K562 treated with DMSO at 1 percent for 4 hours (cell line): Measurements from ENCODE around the gene TMEM231. TPM values are rescaled to one million over a fixed set of nuclear protein-coding genes. Genes with fewer than 3 reads are reported as not detected.

ENCODE experiments used
- total RNA-seq: library from RNA; unstranded; fragments of 300-600 nt; gene quantifications from 2 replicates; pipeline ENCODE4 v1.2.3, GENCODE V29; 2022; ENCODE audit not compliant: insufficient read depth

The TMEM231 gene, protein sequence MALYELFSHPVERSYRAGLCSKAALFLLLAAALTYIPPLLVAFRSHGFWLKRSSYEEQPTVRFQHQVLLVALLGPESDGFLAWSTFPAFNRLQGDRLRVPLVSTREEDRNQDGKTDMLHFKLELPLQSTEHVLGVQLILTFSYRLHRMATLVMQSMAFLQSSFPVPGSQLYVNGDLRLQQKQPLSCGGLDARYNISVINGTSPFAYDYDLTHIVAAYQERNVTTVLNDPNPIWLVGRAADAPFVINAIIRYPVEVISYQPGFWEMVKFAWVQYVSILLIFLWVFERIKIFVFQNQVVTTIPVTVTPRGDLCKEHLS
- total RNA-seq = 4.6 and 8.3 TPM in 2 replicates

DNA sequence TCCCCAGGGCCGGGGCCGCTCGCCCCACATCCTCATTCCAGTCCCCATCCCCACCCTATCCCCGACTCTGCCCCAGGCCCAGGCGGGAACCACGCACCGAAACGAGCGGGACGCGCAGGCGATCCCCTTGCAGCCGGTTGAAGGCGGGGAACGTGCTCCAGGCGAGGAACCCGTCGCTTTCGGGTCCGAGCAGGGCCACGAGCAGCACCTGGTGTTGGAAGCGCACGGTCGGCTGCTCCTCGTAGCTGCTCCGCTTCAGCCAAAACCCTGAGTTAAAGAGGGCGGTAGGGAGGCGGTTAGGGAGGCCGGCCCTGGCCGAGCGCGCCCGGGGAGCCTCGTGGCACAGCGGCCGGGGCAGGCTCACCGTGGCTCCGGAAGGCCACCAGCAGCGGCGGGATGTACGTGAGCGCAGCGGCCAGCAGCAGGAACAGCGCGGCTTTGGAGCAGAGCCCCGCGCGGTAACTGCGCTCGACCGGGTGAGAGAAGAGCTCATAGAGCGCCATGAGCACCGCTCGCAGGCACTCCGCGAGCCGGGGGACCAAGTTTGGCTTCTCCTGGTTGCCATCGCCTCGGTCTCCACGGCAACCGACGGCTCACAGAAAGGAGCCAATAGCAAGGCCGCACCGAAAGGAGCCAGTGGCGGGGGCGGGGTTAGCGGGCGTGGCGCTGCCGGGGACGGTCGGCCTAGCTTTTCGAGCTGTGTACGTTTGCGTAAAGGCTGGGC is at the start of gene TMEM231:
TMEM231 (minus strand) TSS at position 546 of the 724 bp plus-strand sequence; CDS start at position 503, 43 bp downstream.

DNA sequence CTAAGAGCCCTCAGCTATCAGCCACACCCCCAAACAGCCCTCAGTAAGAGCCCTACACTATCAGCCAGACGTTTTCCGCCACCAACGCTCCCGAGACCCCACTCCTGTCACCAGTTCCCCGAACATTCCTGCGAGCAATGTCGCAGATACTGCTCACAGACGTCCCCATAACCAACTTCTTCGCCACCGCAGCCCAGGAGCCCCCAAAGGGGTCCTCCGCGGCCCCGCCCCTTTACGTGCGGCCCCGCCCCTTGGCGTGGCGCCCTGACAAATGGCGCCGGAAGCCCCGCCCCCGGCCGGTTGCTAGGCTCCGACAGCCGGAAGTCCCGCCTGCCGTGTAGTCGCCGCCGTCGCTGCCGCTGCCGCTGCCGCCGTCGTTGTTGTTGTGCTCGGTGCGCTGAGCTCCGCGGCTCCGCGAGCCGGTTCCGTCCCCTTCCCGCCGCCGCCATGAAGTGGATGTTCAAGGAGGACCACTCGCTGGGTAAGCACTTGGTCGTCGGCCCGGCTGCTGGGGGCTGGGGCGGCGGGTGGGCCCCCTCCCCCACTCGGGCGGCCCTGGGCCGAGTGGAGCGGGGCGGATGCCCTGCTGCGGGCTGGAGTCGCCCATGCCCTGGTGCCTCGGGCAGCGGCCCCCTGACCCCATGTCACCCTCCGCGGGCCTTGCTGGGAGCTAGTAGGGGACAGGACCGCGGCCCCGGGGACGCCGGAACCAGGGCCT is 10.1 kb upstream of the TMEM231 start, which contains the start of gene GABARAPL2:
GABARAPL2 (plus strand) TSS at position 340 of the 718 bp plus-strand sequence; CDS start at position 448, 108 bp downstream.

DNA sequence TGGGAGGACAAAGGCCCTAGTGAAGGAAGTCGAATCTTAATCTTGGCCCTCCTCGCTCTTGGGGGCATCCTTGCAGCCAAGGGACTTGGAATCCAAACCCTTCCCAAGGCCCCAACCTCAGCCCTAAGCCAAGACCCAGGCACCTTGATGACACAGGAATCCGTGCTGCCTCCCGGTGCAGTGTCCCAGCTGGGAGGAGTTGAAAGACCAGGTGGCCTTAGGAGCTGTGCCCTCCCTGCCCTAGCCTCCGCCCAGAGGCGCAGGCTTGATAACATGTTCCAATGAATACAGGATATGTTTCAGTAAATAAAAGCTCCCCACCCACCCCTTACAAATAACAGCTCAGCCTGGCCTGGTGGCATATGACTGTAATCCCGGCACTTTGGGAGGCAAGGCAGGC is 20.2 kb downstream of the TMEM231 start, which contains the start of gene CHST5:
CHST5 (minus strand) TSS at position 208 of the 400 bp plus-strand sequence. CDS start 5,724 bp downstream, outside the sequence.

DNA sequence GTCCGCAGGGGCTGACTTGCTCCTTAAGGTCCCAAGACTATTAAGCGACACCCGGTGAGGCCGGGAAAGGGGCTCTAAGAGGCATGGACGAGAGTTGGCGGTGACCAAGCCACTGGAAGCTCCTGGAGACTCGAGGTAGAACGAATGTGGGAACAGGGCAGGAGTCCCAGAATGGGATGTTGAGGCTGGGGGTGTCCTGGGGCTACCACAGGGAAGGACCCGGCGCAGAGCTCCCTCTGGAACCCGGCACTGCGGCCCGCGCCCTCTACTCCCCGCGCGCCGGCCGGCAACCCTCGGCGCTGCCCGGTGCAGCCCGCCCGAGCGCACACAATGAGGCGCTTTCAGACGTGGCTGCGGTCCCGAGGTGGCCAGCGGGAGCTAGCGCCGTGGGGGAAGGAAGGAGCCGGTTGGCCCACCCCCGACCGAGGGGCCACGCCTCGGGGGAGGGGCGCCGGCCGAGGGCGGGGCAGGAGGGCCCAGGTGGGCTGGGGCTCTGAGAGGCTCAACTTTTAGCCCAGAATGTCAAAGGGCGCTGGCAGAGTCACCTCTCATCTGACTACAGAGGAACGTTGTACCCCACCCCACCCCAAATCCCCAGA is 60.9 kb downstream of the TMEM231 start, which contains the start of gene CHST6:
CHST6 (minus strand) TSS at position 366 of the 599 bp plus-strand sequence. CDS start 15,613 bp downstream, outside the sequence.

Other genes starting within 250 kb of the TMEM231 start
- gene CFDP1, start 122.7 kb downstream of the TMEM231 start, total RNA-seq = 17.9 and 20.0 TPM in 2 replicates
- 22.9 and 26.7 TPM in 2 replicates for gene TMEM170A, start 91.6 kb downstream of the TMEM231 start, total RNA-seq
- not detected in 2 replicates for gene CHST6, start 60.8 kb downstream of the TMEM231 start, total RNA-seq
- gene CHST5, start 20.1 kb downstream of the TMEM231 start, total RNA-seq = not detected in 2 replicates
- gene GABARAPL2, start 10.1 kb upstream of the TMEM231 start, total RNA-seq = 158 and 169 TPM in 2 replicates
- 14.1 and 21.9 TPM in 2 replicates for gene ADAT1, start 67.0 kb upstream of the TMEM231 start, total RNA-seq
- gene KARS1, start 91.4 kb upstream of the TMEM231 start, total RNA-seq = 138 and 146 TPM in 2 replicates
- gene TERF2IP, start 91.5 kb upstream of the TMEM231 start, total RNA-seq = 84.4 and 89.2 TPM in 2 replicates
- gene CPHXL2, start 120.8 kb upstream of the TMEM231 start, total RNA-seq = not detected in 2 replicates
- not detected in 2 replicates for gene DUXB, start 145.2 kb upstream of the TMEM231 start, total RNA-seq
- gene CPHXL, start 170.2 kb upstream of the TMEM231 start, total RNA-seq = not detected in 2 replicates